Posterior cingulate gyrus (tissue), 11 donors: ENCODE results near the gene ELF5.

ENCODE experiments used
- DNase-seq, 10 donors: peaks; one replicate each; pipeline versions ENCODE4 v3.0.0 to v3.0.0-alpha.2; 2020 to 2021; ENCODE audit warnings: mixed read lengths in 3 of 10
- intact Hi-C: fragments of 100-400 bp; cut with DNase I; formaldehyde crosslinking; loops from one replicate; pipeline ENCODE4 v1.15.1; 2023

ELF5 gene

DNA sequence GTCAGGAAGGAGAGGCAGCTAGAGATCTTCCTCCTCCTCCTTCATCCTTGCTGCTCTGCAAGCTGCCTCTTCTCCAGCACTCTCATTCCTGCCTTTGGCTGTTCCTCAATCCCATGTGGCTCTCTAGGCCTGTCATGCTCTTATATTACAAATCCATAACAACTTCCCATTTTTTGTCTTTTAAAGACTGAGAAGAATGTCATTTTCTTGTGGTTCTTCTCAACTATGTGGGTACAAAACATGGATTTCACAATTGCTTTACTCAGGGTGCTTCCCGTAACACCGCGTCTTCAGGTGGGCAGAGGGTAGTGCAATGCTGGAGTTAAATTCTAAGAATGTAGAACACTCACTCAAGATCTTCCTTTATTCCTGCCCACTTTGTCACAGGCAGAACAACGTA, 81.6 kb downstream of the ELF5 start:
- intact Hi-C loops, result no loop called here
- no peak for DNase-seq
